HCT116 (cell line): ENCODE measurements around the gene NBDY.
"Not testable (repeated sequence)": the region's sequence is repeated elsewhere in the genome, so short reads cannot be mapped to it uniquely, and the experiment has no call there.

Experiments
- CEBPB ChIP-seq: IDR thresholded peaks from 2 replicates; pipeline ENCODE4 v1.6.1; 2012; ENCODE audit warnings: low read depth
- POLR2A ChIP-seq: IDR thresholded peaks from 2 replicates; pipeline ENCODE4 v1.7.0; 2011; ENCODE audit warnings: borderline replicate concordance; ENCODE audit not compliant: insufficient read depth, insufficient read length; ENCODE audit errors: extremely low read depth
- POLR2AphosphoS5 ChIP-seq: IDR thresholded peaks from 2 replicates; pipeline ENCODE4 v1.6.1; 2011; ENCODE audit warnings: mild to moderate bottlenecking, low read depth, low read length, moderate library complexity
- REST ChIP-seq: IDR thresholded peaks from 2 replicates; pipeline ENCODE4 v1.6.1; 2012; ENCODE audit warnings: low read depth
- SIN3A ChIP-seq: IDR thresholded peaks from 2 replicates; pipeline ENCODE4 v1.6.1; 2012; ENCODE audit warnings: low read depth
- YY1 ChIP-seq: IDR thresholded peaks from 2 replicates; pipeline ENCODE4 v1.6.1; 2011; ENCODE audit warnings: low read length, low read depth, moderate library complexity, mild to moderate bottlenecking; ENCODE audit not compliant: insufficient replicate concordance; ENCODE audit errors: extremely low read depth
- TF ChIP-seq, protein P1 (sequence below), 3 experiments: fragments of 200-600 bp in 1 of 3; sonication (generic) in 1 of 3; IDR thresholded peaks in 2 of 3; conservative IDR thresholded peaks in 1 of 3; 2 replicates each; pipeline ENCODE4 v1.5.1; 2012 to 2017; ENCODE audit warnings: low read depth in 2 of 3, low read length in 2 of 3, antibody characterized with exemption in 1 of 3, borderline replicate concordance in 1 of 3, control low read depth in 1 of 3, mild to moderate bottlenecking in 1 of 3, mixed read lengths in 1 of 3, mixed run types in 1 of 3, moderate library complexity in 1 of 3; ENCODE audit not compliant: insufficient read depth in 1 of 3
- TF ChIP-seq, protein P2 (sequence below): IDR thresholded peaks from 2 replicates; pipeline ENCODE4 v1.6.1; 2012

DNA sequence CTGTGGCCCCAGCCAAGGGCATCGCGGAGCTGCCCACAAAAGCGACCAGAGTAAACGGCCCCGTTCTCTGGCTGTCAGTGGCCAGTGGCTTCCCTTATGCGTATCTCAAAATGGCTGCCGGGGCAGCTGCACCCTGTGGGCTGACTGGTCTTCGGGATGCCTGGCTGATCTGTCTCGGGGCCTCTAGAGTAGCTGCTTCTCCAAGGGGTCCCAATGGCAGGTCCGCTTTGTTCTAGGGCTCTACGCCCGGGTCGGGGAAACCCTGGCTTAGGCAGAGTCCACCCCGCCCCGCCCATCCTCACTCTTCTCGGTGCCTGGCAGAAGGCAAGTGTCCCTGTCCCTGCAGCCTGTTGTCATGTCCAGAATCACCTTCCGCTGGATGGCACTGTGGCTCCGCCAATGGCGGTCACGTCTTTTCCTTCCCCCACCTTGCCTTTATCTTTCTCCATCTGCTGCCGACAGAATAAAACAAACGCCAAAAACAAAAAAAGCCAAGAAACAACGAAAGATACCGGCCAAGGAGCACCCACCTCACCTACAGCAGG lies 50.0 kb downstream of the NBDY start:
- TF ChIP-seq, protein P1, sequence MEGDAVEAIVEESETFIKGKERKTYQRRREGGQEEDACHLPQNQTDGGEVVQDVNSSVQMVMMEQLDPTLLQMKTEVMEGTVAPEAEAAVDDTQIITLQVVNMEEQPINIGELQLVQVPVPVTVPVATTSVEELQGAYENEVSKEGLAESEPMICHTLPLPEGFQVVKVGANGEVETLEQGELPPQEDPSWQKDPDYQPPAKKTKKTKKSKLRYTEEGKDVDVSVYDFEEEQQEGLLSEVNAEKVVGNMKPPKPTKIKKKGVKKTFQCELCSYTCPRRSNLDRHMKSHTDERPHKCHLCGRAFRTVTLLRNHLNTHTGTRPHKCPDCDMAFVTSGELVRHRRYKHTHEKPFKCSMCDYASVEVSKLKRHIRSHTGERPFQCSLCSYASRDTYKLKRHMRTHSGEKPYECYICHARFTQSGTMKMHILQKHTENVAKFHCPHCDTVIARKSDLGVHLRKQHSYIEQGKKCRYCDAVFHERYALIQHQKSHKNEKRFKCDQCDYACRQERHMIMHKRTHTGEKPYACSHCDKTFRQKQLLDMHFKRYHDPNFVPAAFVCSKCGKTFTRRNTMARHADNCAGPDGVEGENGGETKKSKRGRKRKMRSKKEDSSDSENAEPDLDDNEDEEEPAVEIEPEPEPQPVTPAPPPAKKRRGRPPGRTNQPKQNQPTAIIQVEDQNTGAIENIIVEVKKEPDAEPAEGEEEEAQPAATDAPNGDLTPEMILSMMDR (IDR thresholded peaks at IDR 0.05 in 2 of 3, conservative IDR thresholded peaks at IDR 0.05 in 1 of 3; ENCODE audit: borderline replicate concordance in 1 of 3, insufficient read depth in 1 of 3, low read depth in 2 of 3, low read length in 2 of 3) = not testable (repeated sequence)
- TF ChIP-seq, protein P2, sequence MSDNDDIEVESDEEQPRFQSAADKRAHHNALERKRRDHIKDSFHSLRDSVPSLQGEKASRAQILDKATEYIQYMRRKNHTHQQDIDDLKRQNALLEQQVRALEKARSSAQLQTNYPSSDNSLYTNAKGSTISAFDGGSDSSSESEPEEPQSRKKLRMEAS = not testable (repeated sequence)
- not testable (repeated sequence) for TF ChIP-seq REST, YY1, SIN3A, CEBPB, POLR2A, POLR2AphosphoS5
